ENCODE data around the gene PFDN6. TPM values are rescaled to one million over a fixed set of nuclear protein-coding genes. Genes with fewer than 3 reads are reported as not detected.

Gene PFDN6
- total RNA-seq, 1 donor = 21.7 TPM

- TF ChIP-seq, protein P1, sequence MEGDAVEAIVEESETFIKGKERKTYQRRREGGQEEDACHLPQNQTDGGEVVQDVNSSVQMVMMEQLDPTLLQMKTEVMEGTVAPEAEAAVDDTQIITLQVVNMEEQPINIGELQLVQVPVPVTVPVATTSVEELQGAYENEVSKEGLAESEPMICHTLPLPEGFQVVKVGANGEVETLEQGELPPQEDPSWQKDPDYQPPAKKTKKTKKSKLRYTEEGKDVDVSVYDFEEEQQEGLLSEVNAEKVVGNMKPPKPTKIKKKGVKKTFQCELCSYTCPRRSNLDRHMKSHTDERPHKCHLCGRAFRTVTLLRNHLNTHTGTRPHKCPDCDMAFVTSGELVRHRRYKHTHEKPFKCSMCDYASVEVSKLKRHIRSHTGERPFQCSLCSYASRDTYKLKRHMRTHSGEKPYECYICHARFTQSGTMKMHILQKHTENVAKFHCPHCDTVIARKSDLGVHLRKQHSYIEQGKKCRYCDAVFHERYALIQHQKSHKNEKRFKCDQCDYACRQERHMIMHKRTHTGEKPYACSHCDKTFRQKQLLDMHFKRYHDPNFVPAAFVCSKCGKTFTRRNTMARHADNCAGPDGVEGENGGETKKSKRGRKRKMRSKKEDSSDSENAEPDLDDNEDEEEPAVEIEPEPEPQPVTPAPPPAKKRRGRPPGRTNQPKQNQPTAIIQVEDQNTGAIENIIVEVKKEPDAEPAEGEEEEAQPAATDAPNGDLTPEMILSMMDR (IDR thresholded peaks at IDR 0.05; ENCODE audit: insufficient read depth, low read length) = no peak
- DNase-seq (ENCODE audit: low read depth) = no peak
- H3K4me3 ChIP-seq (ENCODE audit: low read depth, low read length) = no peak overlapping the region
These were observed 15.7 kb downstream of the PFDN6 start for GRCh38 chr6:33305052-33305451.

- no peak overlapping the region for H3K4me3 ChIP-seq (ENCODE audit: low read depth, low read length)
- TF ChIP-seq, protein P1 (IDR thresholded peaks at IDR 0.05; ENCODE audit: insufficient read depth, low read length) = no peak
- DNase-seq (ENCODE audit: low read depth) = no peak
These were observed 17.0 kb downstream of the PFDN6 start for GRCh38 chr6:33306356-33306755.

DNA sequence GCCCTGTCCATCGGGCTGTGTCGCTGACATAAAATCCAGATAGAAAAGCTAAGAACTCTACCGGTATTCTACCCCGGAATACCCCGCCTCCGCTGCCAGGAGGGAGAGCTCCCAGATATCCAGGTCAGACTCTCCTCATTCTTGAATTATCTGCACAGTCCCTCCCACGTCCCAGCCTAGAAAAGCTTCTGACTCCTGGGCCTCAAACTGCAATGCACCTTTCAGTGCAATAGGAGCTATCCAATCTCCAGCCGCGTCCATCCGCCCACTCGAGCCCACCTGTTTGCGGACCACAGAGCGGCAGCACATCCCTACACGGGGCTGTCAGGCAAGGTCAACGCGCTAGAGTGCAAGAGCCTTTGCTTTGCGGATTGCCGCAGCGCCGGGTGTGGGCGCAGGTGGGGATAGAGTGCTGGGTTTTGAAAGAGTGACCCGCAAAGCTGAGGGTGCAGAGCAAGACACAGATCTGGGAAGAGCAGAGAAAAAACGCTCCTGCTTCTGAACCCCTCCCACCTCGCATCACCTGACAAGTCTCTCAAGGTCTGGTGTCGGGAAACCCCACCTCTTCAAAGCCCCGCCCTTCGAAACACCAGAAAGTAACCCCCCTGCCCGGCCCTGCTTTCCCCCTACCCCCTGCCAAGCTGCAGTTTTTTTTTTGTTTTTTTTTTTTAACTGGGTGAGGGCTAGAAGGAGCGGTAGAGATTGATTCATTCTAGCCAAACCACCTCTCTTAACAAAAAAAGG lies 23.1 kb downstream of the PFDN6 start:
- TF ChIP-seq, protein P1 (IDR thresholded peaks at IDR 0.05; ENCODE audit: insufficient read depth, low read length) = no peak
- peak overlapping the region; percentile 92 for H3K4me3 ChIP-seq (ENCODE audit: low read depth, low read length)
- peak; percentile 60 for DNase-seq (ENCODE audit: low read depth)

- TF ChIP-seq, protein P1 (IDR thresholded peaks at IDR 0.05; ENCODE audit: insufficient read depth, low read length) = no peak
- peak overlapping the region; percentile 92 for H3K4me3 ChIP-seq (ENCODE audit: low read depth, low read length)
- DNase-seq (ENCODE audit: low read depth) = no peak
These were observed 23.8 kb downstream of the PFDN6 start for GRCh38 chr6:33313105-33313708.

- H3K4me3 ChIP-seq (ENCODE audit: low read depth, low read length) = peak within 1 kb of the TSS; percentile 92
- DNase-seq (ENCODE audit: low read depth) = peak; percentile 64
- TF ChIP-seq, protein P1 (IDR thresholded peaks at IDR 0.05; ENCODE audit: insufficient read depth, low read length) = no peak
These were observed 24.5 kb downstream of the PFDN6 start, which contains the start of gene TAPBP for GRCh38 chr6:33313709-33314514. Gene TAPBP, minus strand, starts transcription at chr6:33314078. Its CDS starts 37 bp downstream, at chr6:33314041.

DNA sequence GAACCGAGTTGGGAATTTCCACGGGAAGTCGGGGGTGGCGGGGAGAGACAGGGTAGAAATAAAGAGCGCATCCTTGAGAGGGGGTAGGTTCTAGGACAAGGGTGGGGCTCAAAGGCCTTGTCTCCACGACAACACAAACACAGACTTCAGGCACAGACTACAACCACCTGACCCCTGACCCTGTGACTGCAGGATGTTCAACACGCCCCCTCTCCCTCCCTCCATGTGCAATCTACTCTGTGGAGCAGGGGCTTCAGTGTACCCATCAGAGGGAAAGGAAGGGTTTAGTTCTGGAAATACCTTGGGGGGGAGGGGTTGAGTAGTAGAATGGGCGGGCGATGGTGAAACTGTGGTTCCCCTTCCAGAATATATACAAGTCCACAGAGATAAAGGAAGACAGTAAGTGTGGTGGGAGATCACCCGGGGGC lies 25.1 kb downstream of the PFDN6 start:
- peak overlapping the region; percentile 92 for H3K4me3 ChIP-seq (ENCODE audit: low read depth, low read length)
- TF ChIP-seq, protein P1 (IDR thresholded peaks at IDR 0.05; ENCODE audit: insufficient read depth, low read length) = no peak
- peak; percentile 74 for DNase-seq (ENCODE audit: low read depth)

Data from fibroblast of the aortic adventitia (primary cell).